Measurements from ENCODE around the gene KLHL5. TPM values are rescaled to one million over a fixed set of nuclear protein-coding genes. Genes with fewer than 3 reads are reported as not detected.

KLHL5 gene
- total and polyA plus RNA-seq, 4 donors: 8.6 to 56.2 (median 32.8) TPM

DNA sequence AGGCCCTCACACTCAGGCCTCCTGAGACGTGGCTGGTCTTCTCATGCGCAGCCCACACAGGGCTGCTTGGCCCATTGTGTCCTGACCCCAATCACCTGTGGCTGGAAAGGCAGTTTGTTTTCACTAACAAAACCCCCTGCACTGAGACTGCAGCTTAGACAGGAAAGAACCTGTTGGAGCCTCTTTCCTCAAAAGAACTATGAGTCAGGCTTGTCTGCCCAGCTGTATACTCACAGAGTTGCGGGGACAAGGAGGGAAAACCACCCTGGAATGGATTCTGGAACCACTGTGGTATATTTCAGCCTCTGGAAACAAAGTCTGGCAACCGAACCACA lies 24.6 kb upstream of the KLHL5 start:
- H3K4me3 ChIP-seq: no peak overlapping the region
- WGBS, 2 donors: 70 to 83% methylated on average over 4 of the region's 4 CpGs
- no peaks in the 10 kb centered on the region for H3K27me3 ChIP-seq (ENCODE audit: control insufficient read depth in 3 of 3, insufficient read depth in 3 of 3, low read length in 2 of 3)
- no peak overlapping the region for H3K9ac ChIP-seq (ENCODE audit: insufficient read depth in 1 of 2, low read length in 2 of 2)
- TF ChIP-seq, protein P1, sequence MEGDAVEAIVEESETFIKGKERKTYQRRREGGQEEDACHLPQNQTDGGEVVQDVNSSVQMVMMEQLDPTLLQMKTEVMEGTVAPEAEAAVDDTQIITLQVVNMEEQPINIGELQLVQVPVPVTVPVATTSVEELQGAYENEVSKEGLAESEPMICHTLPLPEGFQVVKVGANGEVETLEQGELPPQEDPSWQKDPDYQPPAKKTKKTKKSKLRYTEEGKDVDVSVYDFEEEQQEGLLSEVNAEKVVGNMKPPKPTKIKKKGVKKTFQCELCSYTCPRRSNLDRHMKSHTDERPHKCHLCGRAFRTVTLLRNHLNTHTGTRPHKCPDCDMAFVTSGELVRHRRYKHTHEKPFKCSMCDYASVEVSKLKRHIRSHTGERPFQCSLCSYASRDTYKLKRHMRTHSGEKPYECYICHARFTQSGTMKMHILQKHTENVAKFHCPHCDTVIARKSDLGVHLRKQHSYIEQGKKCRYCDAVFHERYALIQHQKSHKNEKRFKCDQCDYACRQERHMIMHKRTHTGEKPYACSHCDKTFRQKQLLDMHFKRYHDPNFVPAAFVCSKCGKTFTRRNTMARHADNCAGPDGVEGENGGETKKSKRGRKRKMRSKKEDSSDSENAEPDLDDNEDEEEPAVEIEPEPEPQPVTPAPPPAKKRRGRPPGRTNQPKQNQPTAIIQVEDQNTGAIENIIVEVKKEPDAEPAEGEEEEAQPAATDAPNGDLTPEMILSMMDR (IDR thresholded peaks at IDR 0.05; ENCODE audit: control extremely low read depth, extremely low read depth): no peak
- peak overlapping the region in 1 of 2 donors; percentile 61 for H3K27ac ChIP-seq (ENCODE audit: low read depth in 1 of 2, low read length in 1 of 2)
- DNase-seq (no peak), ATAC-seq (ENCODE audit: insufficient read depth, low FRiP score) (no peak)
- H3K9me3 ChIP-seq (ENCODE audit: control insufficient read depth in 4 of 4, insufficient read depth in 3 of 4, low read length in 3 of 4): no peaks in the 10 kb centered on the region
- H3K4me1 ChIP-seq (ENCODE audit: control insufficient read depth in 5 of 5, insufficient read depth in 5 of 5, low read length in 5 of 5): peaks cover 0 to 6% (median 0%) of the 10 kb centered on the region in 5 donors
- no peaks in the 10 kb centered on the region for H3K36me3 ChIP-seq (ENCODE audit: control insufficient read depth in 4 of 4, insufficient read depth in 4 of 4, low read length in 4 of 4)

DNA sequence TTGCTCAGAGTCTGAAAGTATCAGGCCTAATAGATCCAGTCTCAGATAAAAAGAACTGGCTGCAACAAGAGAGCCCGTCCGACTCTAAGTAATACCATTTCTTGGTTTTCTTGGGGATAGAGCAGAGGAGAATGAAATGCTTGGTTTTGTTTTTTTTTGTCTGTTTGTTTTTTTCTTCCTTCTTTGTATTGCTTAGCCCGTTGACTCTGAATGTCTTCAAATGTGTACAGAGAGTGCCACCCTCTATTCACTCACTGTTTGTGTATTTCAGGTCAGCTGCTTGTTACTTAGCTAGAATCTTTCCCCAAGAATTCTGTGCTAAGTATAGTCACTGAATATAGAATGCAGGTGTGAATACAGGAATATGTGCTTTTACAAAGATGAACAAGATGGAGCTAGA lies 24.1 kb upstream of the KLHL5 start:
- WGBS, 2 donors: 53 to 66% methylated on average over 3 of the region's 3 CpGs
- TF ChIP-seq, protein P1 (IDR thresholded peaks at IDR 0.05; ENCODE audit: control extremely low read depth, extremely low read depth): no peak
- ATAC-seq (ENCODE audit: insufficient read depth, low FRiP score) (no peak), DNase-seq (no peak)
- no peak overlapping the region for H3K27ac ChIP-seq (ENCODE audit: low read depth in 1 of 2, low read length in 1 of 2)
- H3K27me3 ChIP-seq (ENCODE audit: control insufficient read depth in 3 of 3, insufficient read depth in 3 of 3, low read length in 2 of 3): no peaks in the 10 kb centered on the region
- H3K9ac ChIP-seq (ENCODE audit: insufficient read depth in 1 of 2, low read length in 2 of 2): no peak overlapping the region
- no peaks in the 10 kb centered on the region for H3K36me3 ChIP-seq (ENCODE audit: control insufficient read depth in 4 of 4, insufficient read depth in 4 of 4, low read length in 4 of 4)
- H3K4me1 ChIP-seq (ENCODE audit: control insufficient read depth in 5 of 5, insufficient read depth in 5 of 5, low read length in 5 of 5): peaks cover 0 to 7% (median 0%) of the 10 kb centered on the region in 5 donors
- H3K9me3 ChIP-seq (ENCODE audit: control insufficient read depth in 4 of 4, insufficient read depth in 3 of 4, low read length in 3 of 4): no peaks in the 10 kb centered on the region
- no peak overlapping the region for H3K4me3 ChIP-seq

DNA sequence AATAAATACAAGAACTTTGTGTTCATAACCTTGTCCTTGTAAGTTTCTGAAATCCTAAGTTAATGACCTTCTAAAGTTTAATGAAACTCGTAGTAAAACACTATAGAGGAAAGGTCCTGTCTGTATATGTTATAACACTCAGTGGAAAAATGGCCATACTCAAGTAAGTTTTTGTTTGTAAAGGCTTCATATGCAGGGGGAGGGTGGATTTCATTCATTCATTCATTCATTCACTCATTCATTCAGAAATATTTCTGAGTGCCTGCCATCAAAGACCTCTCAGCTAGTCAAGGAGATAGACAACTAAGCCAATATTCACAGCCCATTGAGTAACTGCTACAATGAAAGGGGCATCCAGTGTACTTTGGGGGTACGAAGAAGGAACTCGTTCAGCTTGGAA lies 22.9 kb upstream of the KLHL5 start:
- no peak overlapping the region for H3K27ac ChIP-seq (ENCODE audit: low read depth in 1 of 2, low read length in 1 of 2)
- H3K9ac ChIP-seq (ENCODE audit: insufficient read depth in 1 of 2, low read length in 2 of 2): no peak overlapping the region
- peaks cover 0 to 10% (median 0%) of the 10 kb centered on the region in 5 donors for H3K4me1 ChIP-seq (ENCODE audit: control insufficient read depth in 5 of 5, insufficient read depth in 5 of 5, low read length in 5 of 5)
- TF ChIP-seq, protein P1 (IDR thresholded peaks at IDR 0.05; ENCODE audit: control extremely low read depth, extremely low read depth): no peak
- no peak for DNase-seq
- H3K27me3 ChIP-seq (ENCODE audit: control insufficient read depth in 3 of 3, insufficient read depth in 3 of 3, low read length in 2 of 3): no peaks in the 10 kb centered on the region
- H3K9me3 ChIP-seq (ENCODE audit: control insufficient read depth in 4 of 4, insufficient read depth in 3 of 4, low read length in 3 of 4): no peaks in the 10 kb centered on the region
- no peak overlapping the region for H3K4me3 ChIP-seq
- ATAC-seq (ENCODE audit: insufficient read depth, low FRiP score): no peak
- 94 to 98% methylated on average over 3 of the region's 3 CpGs for WGBS, 2 donors
- H3K36me3 ChIP-seq (ENCODE audit: control insufficient read depth in 4 of 4, insufficient read depth in 4 of 4, low read length in 4 of 4): no peaks in the 10 kb centered on the region

DNA sequence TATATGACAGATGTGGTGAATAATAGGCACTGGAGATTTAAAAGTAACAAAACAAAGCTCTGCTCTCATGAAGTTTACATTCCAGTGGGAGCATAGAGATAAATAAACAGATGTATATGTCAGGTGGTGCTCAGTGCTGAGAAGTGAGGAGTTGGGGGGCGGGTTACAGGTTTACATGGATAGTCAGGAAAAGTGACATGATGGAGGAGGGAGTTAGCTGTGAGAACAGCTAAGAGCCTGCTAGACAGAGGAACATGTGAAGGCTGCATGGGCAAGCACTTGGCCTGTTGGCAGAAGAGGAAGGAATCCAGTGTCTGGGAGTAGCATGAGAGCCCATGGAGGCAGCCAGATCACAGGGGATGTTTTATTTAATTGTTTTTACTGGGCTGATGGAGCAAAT lies 19.7 kb upstream of the KLHL5 start:
- WGBS, 2 donors: 84 to 96% methylated on average over 1 of the region's 1 CpG
- peak overlapping the region; percentile 1 to 80 for H3K27ac ChIP-seq (ENCODE audit: low read depth in 1 of 2, low read length in 1 of 2)
- TF ChIP-seq, protein P1 (IDR thresholded peaks at IDR 0.05; ENCODE audit: control extremely low read depth, extremely low read depth): no peak
- no peaks in the 10 kb centered on the region for H3K9me3 ChIP-seq (ENCODE audit: control insufficient read depth in 4 of 4, insufficient read depth in 3 of 4, low read length in 3 of 4)
- H3K27me3 ChIP-seq (ENCODE audit: control insufficient read depth in 3 of 3, insufficient read depth in 3 of 3, low read length in 2 of 3): no peaks in the 10 kb centered on the region
- ATAC-seq (ENCODE audit: insufficient read depth, low FRiP score): no peak
- H3K4me1 ChIP-seq (ENCODE audit: control insufficient read depth in 5 of 5, insufficient read depth in 5 of 5, low read length in 5 of 5): peaks cover 0 to 19% (median 0%) of the 10 kb centered on the region in 5 donors
- H3K4me3 ChIP-seq: no peak overlapping the region
- DNase-seq: no peak
- no peaks in the 10 kb centered on the region for H3K36me3 ChIP-seq (ENCODE audit: control insufficient read depth in 4 of 4, insufficient read depth in 4 of 4, low read length in 4 of 4)
- no peak overlapping the region for H3K9ac ChIP-seq (ENCODE audit: insufficient read depth in 1 of 2, low read length in 2 of 2)

Measured in lung (tissue), 12 donors.